HepG2 (cell line): ENCODE results near the gene TPBGL.

Experiments used
- HDAC6 ChIP-seq: fragments of 200-600 bp; sonication (generic); IDR thresholded peaks from 2 replicates; pipeline ENCODE4 v1.7.0; 2017; ENCODE audit warnings: mild to moderate bottlenecking, antibody characterized with exemption, low read length, low read depth
- MAFK ChIP-seq, 2 experiments: IDR thresholded peaks in 1 of 2; conservative IDR thresholded peaks in 1 of 2; 2 replicates each; pipeline ENCODE4 v1.6.1; 2011; ENCODE audit warnings: improper control_type of control experiment in 2 of 2, low read length in 2 of 2
- NONO ChIP-seq, 2 experiments: fragments of 450-650 bp in 1 of 2; sonication (generic) in 1 of 2; formaldehyde crosslinking in 1 of 2; IDR thresholded peaks in 1 of 2; conservative IDR thresholded peaks in 1 of 2; 2 replicates each; pipeline versions ENCODE4 v1.6.1 to v1.8.0; 2017 to 2022; ENCODE audit warnings: mild to moderate bottlenecking in 1 of 2, missing genetic modification reagents in 1 of 2, moderate library complexity in 1 of 2
- PCBP1 ChIP-seq: fragments of 200-400 bp; formaldehyde crosslinking; IDR thresholded peaks from 2 replicates; pipeline ENCODE4 v1.6.1; 2017; ENCODE audit warnings: mild to moderate bottlenecking, low read depth, low read length, borderline replicate concordance
- RFX5 ChIP-seq: IDR thresholded peaks from 2 replicates; pipeline ENCODE4 v1.6.1; 2011; ENCODE audit warnings: low read depth, low read length, improper control_type of control experiment
- YY1 ChIP-seq: IDR thresholded peaks from 2 replicates; pipeline ENCODE4 v1.6.1; 2011; ENCODE audit warnings: low read length, low read depth, moderate library complexity, mild to moderate bottlenecking; ENCODE audit not compliant: insufficient read depth, insufficient replicate concordance
- ZKSCAN1 ChIP-seq: fragments of 150-350 bp; IDR thresholded peaks from 2 replicates; pipeline ENCODE4 v1.6.1; 2014; ENCODE audit warnings: low read length
- ZNF354B ChIP-seq: sonication (generic); formaldehyde crosslinking; IDR thresholded peaks from 2 replicates; pipeline ENCODE4 v1.8.0; 2022; ENCODE audit warnings: mild to moderate bottlenecking, missing genetic modification reagents
- ZNF768 ChIP-seq: sonication (generic); formaldehyde crosslinking; IDR thresholded peaks from 2 replicates; pipeline ENCODE4 v1.4.0; 2020; ENCODE audit warnings: missing genetic modification reagents

GRCh38 chr11:75264971-75265370 is 24.4 kb downstream of the TPBGL start:
- TF ChIP-seq YY1 (no peak), ZNF768 (CRISPR knock-in tag) (no peak), ZNF354B (CRISPR knock-in tag) (no peak), HDAC6 (no peak), NONO (IDR thresholded peaks at IDR 0.05) (no peak), NONO (CRISPR knock-in tag; conservative IDR thresholded peaks at IDR 0.05) (no peak), PCBP1 (no peak), ZKSCAN1 (no peak), MAFK (conservative IDR thresholded peaks at IDR 0.05 in 1 of 2, IDR thresholded peaks at IDR 0.05 in 1 of 2; ENCODE audit: low read length in 2 of 2) (no peak), RFX5 (no peak)
